Thyroid gland (tissue), 4 donors: ENCODE results near the gene DLGAP5.

Experiments
- CTCF ChIP-seq, 6 experiments: fragments of 200-600 bp in 3 of 6; fragments of 450-650 bp in 3 of 6; sonication (generic) in 3 of 6; IDR thresholded peaks; one replicate each; pipeline ENCODE4 v1.5.1; 2016 to 2019; ENCODE audit warnings: antibody characterized with exemption in 6 of 6, mild to moderate bottlenecking in 2 of 6, inconsistent platforms in 1 of 6, moderate library complexity in 1 of 6
- POLR2A ChIP-seq, 2 donors: fragments of 450-650 bp; IDR thresholded peaks; one replicate each; pipeline ENCODE4 v1.6.1; 2017; ENCODE audit warnings: antibody characterized with exemption in 2 of 2, mild to moderate bottlenecking in 2 of 2, moderate library complexity in 1 of 2

DNA sequence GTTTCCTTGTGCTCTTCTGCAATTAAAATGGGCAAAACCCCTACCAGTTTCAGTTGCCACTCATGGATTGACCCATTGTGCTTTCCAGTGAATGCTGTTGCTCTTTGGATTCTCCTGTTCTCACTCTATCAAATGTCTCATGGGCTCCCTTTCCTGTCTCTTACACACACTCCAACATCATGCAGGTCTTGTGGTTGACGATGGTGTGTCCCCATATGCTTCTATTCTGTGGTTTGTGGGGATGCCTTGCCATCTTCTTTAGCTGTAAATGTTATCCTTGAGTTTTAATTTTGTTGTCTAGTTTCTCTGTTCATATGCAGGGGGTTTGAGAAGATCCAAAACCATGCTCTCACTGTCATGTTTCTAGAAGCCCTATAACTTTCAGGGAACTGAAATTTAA, 47.9 kb upstream of the DLGAP5 start:
- no peak for TF ChIP-seq POLR2A (IDR thresholded peaks at IDR 0.05)
- no peak for TF ChIP-seq CTCF (IDR thresholded peaks at IDR 0.05)
